GM19099 (cell line): ENCODE data around the gene MYBPHL.

Experiments
- POLR2A ChIP-seq: IDR thresholded peaks from 3 replicates; pipeline ENCODE4 v1.6.1; 2011; ENCODE audit warnings: low read depth; ENCODE audit not compliant: insufficient read length; ENCODE audit errors: extremely low read depth

The MYBPHL gene

GRCh38 chr1:109274533-109275476 is 32.0 kb downstream of the MYBPHL start:
- no peak for TF ChIP-seq POLR2A

GRCh38 chr1:109273570-109274288 is 33.1 kb downstream of the MYBPHL start:
- no peak for TF ChIP-seq POLR2A

GRCh38 chr1:109272831-109273547 is 33.8 kb downstream of the MYBPHL start:
- TF ChIP-seq POLR2A: no peak

GRCh38 chr1:109272021-109272799 is 34.6 kb downstream of the MYBPHL start:
- no peak for TF ChIP-seq POLR2A

GRCh38 chr1:109271458-109271857 is 35.4 kb downstream of the MYBPHL start:
- TF ChIP-seq POLR2A: no peak

- TF ChIP-seq POLR2A: no peak
These were observed 36.0 kb downstream of the MYBPHL start for GRCh38 chr1:109270623-109271317.

GRCh38 chr1:109269981-109270622 is 36.7 kb downstream of the MYBPHL start:
- no peak for TF ChIP-seq POLR2A

- no peak for TF ChIP-seq POLR2A
These were observed 37.4 kb downstream of the MYBPHL start for GRCh38 chr1:109269212-109269980.

- TF ChIP-seq POLR2A: no peak
These were observed 38.2 kb downstream of the MYBPHL start for GRCh38 chr1:109268431-109269211.

- TF ChIP-seq POLR2A: no peak
These were observed 39.0 kb downstream of the MYBPHL start for GRCh38 chr1:109267743-109268300.

GRCh38 chr1:109266965-109267364 is 39.8 kb downstream of the MYBPHL start:
- no peak for TF ChIP-seq POLR2A
